ENCODE results near the gene FDCSP. TPM values are rescaled to one million over a fixed set of nuclear protein-coding genes. Genes with fewer than 3 reads are reported as not detected.
"Not testable (repeated sequence)": the region's sequence is repeated elsewhere in the genome, so short reads cannot be mapped to it uniquely, and the experiment has no call there.

Gene FDCSP
- total and polyA plus RNA-seq, 9 donors = 18.3 TPM; not detected in 8

- Histone ChIP-seq H3K27me3 (no peaks in the 10 kb centered on the region), H3K4me3 (no peak overlapping the region), H3K36me3 (no peaks in the 10 kb centered on the region), H3K4me1 (ENCODE audit: insufficient read depth) (no peaks in the 10 kb centered on the region), H3K27ac (no peak overlapping the region), H3K9me3 (no peaks in the 10 kb centered on the region)
- no peak for DNase-seq
- TF ChIP-seq EP300 (IDR thresholded peaks at IDR 0.05) = no peak
- TF ChIP-seq POLR2A (IDR thresholded peaks at IDR 0.05) = no peak
- TF ChIP-seq, protein P1, sequence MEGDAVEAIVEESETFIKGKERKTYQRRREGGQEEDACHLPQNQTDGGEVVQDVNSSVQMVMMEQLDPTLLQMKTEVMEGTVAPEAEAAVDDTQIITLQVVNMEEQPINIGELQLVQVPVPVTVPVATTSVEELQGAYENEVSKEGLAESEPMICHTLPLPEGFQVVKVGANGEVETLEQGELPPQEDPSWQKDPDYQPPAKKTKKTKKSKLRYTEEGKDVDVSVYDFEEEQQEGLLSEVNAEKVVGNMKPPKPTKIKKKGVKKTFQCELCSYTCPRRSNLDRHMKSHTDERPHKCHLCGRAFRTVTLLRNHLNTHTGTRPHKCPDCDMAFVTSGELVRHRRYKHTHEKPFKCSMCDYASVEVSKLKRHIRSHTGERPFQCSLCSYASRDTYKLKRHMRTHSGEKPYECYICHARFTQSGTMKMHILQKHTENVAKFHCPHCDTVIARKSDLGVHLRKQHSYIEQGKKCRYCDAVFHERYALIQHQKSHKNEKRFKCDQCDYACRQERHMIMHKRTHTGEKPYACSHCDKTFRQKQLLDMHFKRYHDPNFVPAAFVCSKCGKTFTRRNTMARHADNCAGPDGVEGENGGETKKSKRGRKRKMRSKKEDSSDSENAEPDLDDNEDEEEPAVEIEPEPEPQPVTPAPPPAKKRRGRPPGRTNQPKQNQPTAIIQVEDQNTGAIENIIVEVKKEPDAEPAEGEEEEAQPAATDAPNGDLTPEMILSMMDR (IDR thresholded peaks at IDR 0.05) = no peak
- WGBS, 3 donors = 85 to 90% (median 88%) methylated on average over 2 of the region's 2 CpGs
- intact Hi-C loops (cut with DNase I) = loop anchor here in 1 of 4 donors (10.0 kb wide), 1 partner anchor 1542 kb away; no protein-coding TSS in a partner anchor
These were observed 29.1 kb upstream of the FDCSP start for GRCh38 chr4:70196857-70197256.

DNA sequence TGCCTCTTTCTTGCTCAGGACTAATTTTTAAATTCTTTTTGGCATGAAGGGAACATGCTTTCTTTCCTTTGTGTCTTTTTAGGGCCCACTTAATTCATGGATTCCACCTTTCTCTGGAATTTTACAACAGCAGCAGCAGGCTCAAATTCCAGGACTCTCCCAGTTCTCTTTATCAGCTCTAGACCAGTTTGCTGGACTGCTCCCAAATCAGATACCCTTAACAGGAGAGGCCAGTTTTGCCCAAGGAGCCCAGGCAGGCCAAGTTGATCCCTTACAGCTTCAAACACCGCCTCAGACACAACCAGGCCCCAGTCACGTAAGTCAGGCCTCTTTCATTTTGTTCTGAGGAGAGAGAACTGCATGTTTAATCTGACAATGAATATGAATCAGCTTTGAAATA lies 28.1 kb upstream of the FDCSP start:
- H3K36me3 ChIP-seq = no peaks in the 10 kb centered on the region
- no peak overlapping the region for H3K27ac ChIP-seq
- intact Hi-C loops (cut with DNase I) = loop anchor here in 1 of 4 donors (10.0 kb wide), 1 partner anchor 1543 kb away; no protein-coding TSS in a partner anchor
- H3K9me3 ChIP-seq = no peaks in the 10 kb centered on the region
- WGBS, 3 donors = 43 to 67% (median 61%) methylated on average over 2 of the region's 2 CpGs
- DNase-seq = no peak
- H3K27me3 ChIP-seq = no peaks in the 10 kb centered on the region
- no peak overlapping the region for H3K4me3 ChIP-seq
- no peaks in the 10 kb centered on the region for H3K4me1 ChIP-seq (ENCODE audit: insufficient read depth)
- TF ChIP-seq POLR2A (IDR thresholded peaks at IDR 0.05) (no peak), EP300 (IDR thresholded peaks at IDR 0.05) (no peak)
- TF ChIP-seq, protein P1 (IDR thresholded peaks at IDR 0.05) = no peak

DNA sequence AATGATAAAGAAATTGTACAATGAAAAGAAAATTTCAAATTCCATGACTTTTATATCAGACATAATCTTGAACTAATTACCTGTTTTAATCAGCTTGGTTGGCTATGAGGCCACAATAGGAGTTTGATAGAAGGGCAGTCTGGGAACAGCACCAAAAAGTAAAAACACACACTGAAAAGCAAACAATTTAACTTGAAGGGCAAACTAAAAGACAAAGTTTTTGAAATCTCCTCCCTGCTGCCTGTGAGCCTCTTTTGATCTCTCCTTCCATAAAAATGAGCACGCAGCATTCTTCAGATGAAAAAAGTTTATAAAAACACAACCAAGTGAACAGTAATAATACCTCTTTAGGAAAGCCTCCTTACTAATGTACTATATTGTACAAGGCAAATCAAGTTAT lies 22.3 kb upstream of the FDCSP start:
- Histone ChIP-seq H3K4me1 (ENCODE audit: insufficient read depth) (no peaks in the 10 kb centered on the region), H3K4me3 (no peak overlapping the region), H3K9me3 (no peaks in the 10 kb centered on the region), H3K27me3 (no peaks in the 10 kb centered on the region), H3K36me3 (no peaks in the 10 kb centered on the region), H3K27ac (no peak overlapping the region)
- 37 to 75% (median 54%) methylated on average over 1 of the region's 1 CpG for WGBS, 3 donors
- no peak for DNase-seq
- intact Hi-C loops (cut with DNase I) = no loop called here
- TF ChIP-seq, protein P1 (IDR thresholded peaks at IDR 0.05) = no peak
- TF ChIP-seq POLR2A (IDR thresholded peaks at IDR 0.05) = no peak
- no peak for TF ChIP-seq EP300 (IDR thresholded peaks at IDR 0.05)

GRCh38 chr4:70212752-70213151 lies 13.2 kb upstream of the FDCSP start:
- H3K4me1 ChIP-seq (ENCODE audit: insufficient read depth); H3K4me3 ChIP-seq; H3K36me3 ChIP-seq; H3K27ac ChIP-seq; intact Hi-C loops (cut with DNase I); DNase-seq; H3K27me3 ChIP-seq; H3K9me3 ChIP-seq: not testable (repeated sequence)
- 75 to 78% (median 78%) methylated on average over 4 of the region's 4 CpGs for WGBS, 3 donors

DNA sequence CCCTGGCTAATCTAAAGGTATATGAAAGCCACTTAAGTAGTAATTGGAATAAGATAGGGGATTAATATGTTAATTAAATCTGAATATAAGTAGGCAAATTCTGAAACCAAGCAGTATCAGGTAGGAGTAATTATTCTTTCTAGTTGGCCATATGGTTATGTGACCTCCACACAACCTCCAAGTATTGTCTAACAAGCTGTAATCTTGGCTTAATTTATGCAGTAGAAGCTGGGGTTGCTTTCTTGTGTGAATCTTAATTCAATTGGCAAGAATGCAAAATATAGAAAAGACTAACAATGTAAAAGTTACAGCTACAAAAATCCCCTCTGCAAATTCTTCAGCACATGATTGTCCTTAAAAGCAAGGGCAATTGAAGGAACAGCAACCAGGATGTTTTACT lies 9.8 kb upstream of the FDCSP start:
- H3K4me3 ChIP-seq; H3K4me1 ChIP-seq (ENCODE audit: insufficient read depth); H3K27ac ChIP-seq; intact Hi-C loops (cut with DNase I); DNase-seq; H3K27me3 ChIP-seq; H3K36me3 ChIP-seq; H3K9me3 ChIP-seq: not testable (repeated sequence)

- not testable (repeated sequence) for DNase-seq
These were observed 9.4 kb upstream of the FDCSP start for GRCh38 chr4:70216550-70216949.

DNA sequence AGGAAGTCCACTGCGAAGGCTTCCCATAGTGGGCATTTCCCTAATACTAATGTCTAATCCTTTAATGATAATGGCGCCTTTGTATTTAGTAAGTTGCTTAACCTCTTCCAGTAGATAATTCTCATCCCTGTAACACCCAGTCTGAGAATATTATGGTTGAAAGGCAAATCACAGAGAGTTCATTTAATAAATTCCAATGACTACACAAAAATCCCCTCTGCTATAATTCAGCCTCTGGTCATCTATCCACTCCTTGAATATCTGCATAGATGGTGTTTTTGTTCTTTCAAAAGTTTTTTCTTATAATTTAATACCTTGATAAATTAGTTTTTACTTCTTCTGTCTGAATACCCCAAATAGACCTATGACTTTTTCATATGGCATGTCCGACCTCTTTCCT lies 4.5 kb upstream of the FDCSP start:
- intact Hi-C loops (cut with DNase I) = loop anchor here in 1 of 4 donors (5.0 kb wide), 1 partner anchor 1336 kb away; no protein-coding TSS in a partner anchor

More at GRCh38 chr4:70216550-70216949, 9.4 kb upstream of the FDCSP start:
- H3K36me3 ChIP-seq; H3K9me3 ChIP-seq; H3K27ac ChIP-seq; intact Hi-C loops (cut with DNase I); H3K4me1 ChIP-seq (ENCODE audit: insufficient read depth); H3K27me3 ChIP-seq; H3K4me3 ChIP-seq: not testable (repeated sequence)
- 90 to 100% (median 98%) methylated on average over 1 of the region's 1 CpG for WGBS, 3 donors

GRCh38 chr4:70221818-70222217 lies 4.1 kb upstream of the FDCSP start:
- H3K4me1 ChIP-seq (ENCODE audit: insufficient read depth); H3K4me3 ChIP-seq; H3K27me3 ChIP-seq; H3K9me3 ChIP-seq; H3K27ac ChIP-seq; H3K36me3 ChIP-seq; DNase-seq: not testable (repeated sequence)
- intact Hi-C loops (cut with DNase I) = loop anchor here in 1 of 4 donors (5.0 kb wide), 1 partner anchor 1335 kb away; no protein-coding TSS in a partner anchor

More for the DNA sequence above, 4.5 kb upstream of the FDCSP start:
- 81 to 95% (median 92%) methylated on average over 3 of the region's 3 CpGs for WGBS, 3 donors
- not testable (repeated sequence) for DNase-seq; H3K4me3 ChIP-seq; H3K27me3 ChIP-seq; H3K27ac ChIP-seq; H3K9me3 ChIP-seq; H3K4me1 ChIP-seq (ENCODE audit: insufficient read depth); H3K36me3 ChIP-seq
